Iris pigment epithelial cell (primary cell): ENCODE data around the gene SH3BP4.

Source experiments
- DNase-seq: peaks from one replicate; pipeline ENCODE4 v3.0.0-alpha.2; 2011; ENCODE audit warnings: low read depth

The SH3BP4 gene, protein sequence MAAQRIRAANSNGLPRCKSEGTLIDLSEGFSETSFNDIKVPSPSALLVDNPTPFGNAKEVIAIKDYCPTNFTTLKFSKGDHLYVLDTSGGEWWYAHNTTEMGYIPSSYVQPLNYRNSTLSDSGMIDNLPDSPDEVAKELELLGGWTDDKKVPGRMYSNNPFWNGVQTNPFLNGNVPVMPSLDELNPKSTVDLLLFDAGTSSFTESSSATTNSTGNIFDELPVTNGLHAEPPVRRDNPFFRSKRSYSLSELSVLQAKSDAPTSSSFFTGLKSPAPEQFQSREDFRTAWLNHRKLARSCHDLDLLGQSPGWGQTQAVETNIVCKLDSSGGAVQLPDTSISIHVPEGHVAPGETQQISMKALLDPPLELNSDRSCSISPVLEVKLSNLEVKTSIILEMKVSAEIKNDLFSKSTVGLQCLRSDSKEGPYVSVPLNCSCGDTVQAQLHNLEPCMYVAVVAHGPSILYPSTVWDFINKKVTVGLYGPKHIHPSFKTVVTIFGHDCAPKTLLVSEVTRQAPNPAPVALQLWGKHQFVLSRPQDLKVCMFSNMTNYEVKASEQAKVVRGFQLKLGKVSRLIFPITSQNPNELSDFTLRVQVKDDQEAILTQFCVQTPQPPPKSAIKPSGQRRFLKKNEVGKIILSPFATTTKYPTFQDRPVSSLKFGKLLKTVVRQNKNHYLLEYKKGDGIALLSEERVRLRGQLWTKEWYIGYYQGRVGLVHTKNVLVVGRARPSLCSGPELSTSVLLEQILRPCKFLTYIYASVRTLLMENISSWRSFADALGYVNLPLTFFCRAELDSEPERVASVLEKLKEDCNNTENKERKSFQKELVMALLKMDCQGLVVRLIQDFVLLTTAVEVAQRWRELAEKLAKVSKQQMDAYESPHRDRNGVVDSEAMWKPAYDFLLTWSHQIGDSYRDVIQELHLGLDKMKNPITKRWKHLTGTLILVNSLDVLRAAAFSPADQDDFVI

GRCh38 chr2:234951664-234952269 is at the start of gene SH3BP4:
TSS of gene SH3BP4 (plus strand) at chr2:234952017. CDS start at chr2:235035003, 82,986 bp downstream.
- DNase-seq, result peak; percentile 74

GRCh38 chr2:234904785-234905184 is 47.0 kb upstream of the SH3BP4 start:
- no peak for DNase-seq

GRCh38 chr2:234905547-234906265 is 46.1 kb upstream of the SH3BP4 start:
- peak; percentile 45 for DNase-seq

- DNase-seq, result no peak
These were observed 41.6 kb upstream of the SH3BP4 start for GRCh38 chr2:234910186-234910679.

DNA sequence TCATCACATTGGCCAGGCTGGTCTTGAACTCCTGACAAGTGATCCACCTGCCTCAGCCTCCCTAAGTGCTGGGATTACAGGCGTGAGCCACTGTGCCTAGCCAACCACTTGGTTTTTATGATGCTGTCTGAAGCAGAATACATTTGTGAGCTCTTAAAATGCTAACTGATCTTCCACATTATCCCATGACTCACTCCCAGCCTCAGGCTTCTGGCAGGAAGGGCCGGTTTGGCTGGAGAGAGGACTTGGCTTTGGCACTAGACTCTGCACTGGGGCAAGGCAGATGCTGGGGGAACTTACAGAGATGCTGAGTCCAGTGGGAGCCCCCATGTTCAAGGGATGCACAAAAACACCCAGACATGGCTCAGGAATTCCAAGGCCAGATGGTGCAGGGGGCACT is 40.5 kb upstream of the SH3BP4 start:
- DNase-seq, result peak; percentile 63

DNA sequence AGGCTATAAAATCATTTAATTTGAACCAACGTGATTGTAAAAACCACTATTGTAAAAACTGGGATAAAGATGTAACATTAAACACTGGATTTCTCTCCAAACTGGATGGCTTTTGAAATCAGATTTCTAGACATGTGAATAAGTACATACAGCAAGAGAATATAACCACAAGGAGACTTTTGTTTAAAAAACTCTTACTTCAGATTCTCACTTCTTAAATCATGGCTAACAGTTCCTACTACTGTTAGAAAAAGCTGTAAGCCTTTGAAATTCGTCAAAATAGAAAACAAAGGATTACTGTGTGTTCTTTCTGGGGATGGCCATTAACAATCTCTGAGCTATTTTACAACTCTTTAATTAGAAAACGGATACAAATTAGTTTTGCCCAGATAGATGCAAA is 39.4 kb upstream of the SH3BP4 start:
- DNase-seq, result no peak

GRCh38 chr2:234913208-234913626 is 38.6 kb upstream of the SH3BP4 start:
- no peak for DNase-seq

DNA sequence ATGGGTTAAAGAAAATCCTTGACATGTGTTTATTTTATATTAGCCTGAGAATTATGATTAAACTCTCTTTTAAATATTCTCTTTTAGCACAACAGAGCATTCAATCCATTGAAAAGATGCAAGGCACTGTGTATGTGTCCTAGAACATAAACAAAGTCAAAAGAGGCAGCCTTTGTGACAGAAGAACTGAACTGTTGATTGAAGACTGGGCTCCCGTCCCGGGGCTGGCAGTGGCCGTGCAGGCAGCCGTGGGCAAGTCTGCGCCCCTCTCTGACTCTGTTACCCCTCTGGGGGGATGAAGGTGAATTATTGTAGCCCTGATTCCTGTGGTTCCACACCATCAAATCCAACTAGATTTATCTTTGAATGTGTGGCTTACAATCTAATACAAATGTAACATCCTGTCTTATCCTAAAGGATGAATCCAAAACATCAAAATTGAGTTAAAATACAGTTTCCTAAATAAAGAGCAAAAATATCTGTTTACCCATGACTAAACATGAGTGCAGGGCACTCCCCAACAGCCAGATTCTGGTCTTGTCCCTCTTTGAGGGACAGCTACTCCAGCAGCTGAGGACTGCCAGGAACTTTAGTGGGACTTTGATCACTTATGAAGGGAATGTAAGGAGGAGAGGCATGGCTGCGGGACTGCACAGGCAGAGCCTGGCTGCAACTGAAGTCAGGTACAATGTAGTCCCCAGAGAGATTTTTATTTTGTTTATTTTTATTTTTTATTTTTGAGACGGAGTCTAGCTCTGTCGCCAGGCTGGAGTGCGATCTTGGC is 37.3 kb upstream of the SH3BP4 start:
- DNase-seq, result no peak

DNA sequence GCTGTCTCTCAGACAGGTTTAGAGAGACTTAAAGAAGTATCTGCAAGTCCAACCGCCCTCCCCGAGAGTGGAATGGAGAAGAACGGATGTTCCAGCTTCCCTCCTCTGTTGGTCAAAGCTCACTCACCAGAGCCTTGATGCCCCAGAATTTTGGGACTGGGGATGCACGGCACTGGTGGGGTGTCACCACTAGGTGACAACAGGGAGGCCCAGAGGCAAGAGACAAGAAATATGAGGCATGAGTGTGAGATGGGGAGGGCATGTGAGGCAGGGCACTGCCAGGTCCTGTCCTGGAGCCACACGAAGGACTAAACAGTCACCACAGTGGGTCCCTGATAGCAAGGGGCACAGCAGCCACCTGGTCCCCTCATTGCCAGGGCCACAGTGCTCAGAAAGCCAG is 35.1 kb upstream of the SH3BP4 start:
- DNase-seq, result no peak

- no peak for DNase-seq
These were observed 34.4 kb upstream of the SH3BP4 start for GRCh38 chr2:234917211-234917975.

DNA sequence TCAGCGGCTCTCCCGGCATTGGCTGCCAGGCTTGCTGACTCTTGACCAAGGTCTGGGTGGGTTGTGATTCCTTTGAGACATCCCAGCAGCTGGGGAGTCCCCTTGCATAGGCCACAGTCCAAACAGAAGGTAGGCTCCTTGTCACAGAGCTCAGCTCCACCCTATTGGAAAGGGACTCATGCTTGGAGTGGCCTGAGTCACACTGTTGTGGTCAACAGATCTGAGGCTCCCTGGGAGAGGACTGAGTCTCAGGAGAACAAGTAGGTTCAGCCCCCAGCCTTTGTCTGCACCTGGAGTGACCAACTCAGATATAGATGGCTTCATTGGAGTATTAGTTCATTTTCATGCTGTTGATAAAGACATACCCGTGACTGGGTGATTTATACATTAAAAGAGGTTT is 32.1 kb upstream of the SH3BP4 start:
- peak; percentile 4 for DNase-seq

GRCh38 chr2:234920836-234921235 is 31.0 kb upstream of the SH3BP4 start:
- DNase-seq, result no peak

DNA sequence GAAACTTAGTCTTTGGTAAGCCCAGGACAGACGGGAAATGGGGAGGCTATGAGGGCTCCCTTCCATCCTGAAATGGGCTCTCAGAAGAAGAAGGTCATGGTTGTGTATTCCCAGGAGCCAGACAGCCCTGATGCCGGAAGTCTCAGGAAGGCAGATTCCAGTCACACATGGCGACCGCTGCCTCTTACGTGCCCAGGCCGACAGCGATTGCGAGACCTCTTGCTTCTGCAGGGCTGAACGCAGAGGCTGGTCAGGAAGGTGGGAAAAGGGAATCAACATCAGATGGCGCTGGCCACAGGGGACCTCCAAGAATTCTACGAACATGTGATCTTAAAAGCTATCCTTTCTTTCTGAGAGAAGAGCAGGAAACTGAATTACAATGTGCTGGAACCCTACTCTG is 22.8 kb upstream of the SH3BP4 start:
- DNase-seq, result no peak

DNA sequence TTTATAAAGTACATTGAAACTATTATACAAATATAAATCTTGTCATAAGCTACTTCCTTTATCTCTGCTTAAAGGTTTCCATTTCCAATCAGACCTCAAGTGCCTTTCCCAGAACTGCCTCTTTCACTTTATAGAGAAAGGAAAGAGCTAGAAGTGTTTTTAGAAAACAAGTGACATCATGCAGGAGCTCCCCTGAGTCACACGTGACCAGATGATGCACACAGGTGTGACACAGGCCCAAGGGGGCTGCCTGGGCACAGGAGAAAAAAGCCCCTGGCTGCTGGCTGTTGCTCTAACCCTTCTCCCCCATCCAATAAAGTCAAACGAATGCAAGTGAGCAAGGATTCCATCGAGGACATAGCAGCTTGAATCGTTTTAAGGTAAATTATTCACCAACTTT is 21.4 kb upstream of the SH3BP4 start:
- no peak for DNase-seq

DNA sequence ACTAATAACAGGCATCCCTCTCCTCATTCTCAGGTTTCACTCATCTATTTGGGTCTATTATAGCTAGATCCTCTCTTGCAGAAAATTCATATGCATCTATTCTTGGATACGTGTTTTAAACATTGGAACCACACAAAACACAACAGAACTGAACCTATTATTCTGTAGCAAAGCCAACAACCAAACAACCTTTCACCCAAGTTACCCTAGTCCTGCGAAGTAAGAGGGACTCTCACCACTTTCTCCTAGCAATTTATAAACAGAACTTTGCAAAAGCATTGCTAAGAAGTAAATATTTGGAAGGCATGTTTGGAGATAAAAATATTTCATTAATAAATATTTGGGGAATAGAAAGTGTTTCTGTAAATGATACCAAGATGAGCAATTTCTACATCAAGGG is 20.4 kb upstream of the SH3BP4 start:
- no peak for DNase-seq

DNA sequence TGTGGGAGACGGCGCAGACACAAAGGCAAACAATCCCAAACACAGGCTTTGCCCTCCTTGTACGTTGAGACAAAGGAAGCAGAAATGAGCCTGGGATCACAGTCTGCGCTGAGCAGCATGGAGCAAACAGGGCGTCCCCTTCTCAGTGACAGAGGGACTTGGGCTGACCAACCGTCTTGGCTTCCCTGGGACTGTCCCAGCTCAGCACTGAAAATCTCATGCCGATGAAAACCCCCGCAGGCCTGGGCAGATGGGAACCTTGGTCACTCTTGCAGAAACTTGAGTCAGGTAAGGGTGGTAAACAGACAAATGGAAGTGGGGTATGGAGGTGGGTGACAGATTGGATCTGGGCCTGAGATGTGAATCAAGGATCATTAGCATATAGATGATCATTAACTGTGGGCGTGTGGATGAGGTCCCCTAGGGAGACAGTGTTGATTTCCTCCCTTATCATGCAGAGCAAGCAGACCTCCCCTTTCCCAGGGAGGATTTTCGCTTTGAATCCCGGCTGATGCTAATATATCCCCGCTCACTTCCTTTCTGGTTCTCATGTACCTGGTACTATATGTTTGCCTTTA is 19.1 kb upstream of the SH3BP4 start:
- no peak for DNase-seq

GRCh38 chr2:234935311-234935710 is 16.5 kb upstream of the SH3BP4 start:
- DNase-seq, result no peak

DNA sequence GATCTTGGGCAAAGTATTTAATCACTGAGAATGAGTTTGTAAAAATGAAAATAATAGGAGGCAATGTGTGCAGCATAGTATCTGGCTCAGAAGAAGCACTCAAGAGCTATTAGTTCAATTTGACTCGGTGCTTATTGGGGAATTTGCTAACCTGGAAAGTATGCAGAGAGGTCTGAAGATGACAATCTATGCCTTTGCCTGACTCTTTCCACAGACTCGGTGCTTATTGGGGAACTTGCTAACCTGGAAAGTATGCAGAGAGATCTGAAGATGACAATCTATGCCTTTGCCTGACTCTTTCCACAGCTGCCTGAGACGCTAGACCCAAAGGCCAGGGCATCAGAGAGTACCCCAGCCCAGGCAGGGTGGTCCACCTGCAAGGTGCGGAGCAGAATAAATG is 12.2 kb upstream of the SH3BP4 start:
- no peak for DNase-seq

- DNase-seq, result no peak
These were observed 11.8 kb upstream of the SH3BP4 start for GRCh38 chr2:234939996-234940395.

- no peak for DNase-seq
These were observed 11.3 kb upstream of the SH3BP4 start for GRCh38 chr2:234940527-234940926.
